HS-27A (cell line): ENCODE data around the gene RAB14.

Experiments used
- DNase-seq: peaks from one replicate; pipeline ENCODE4 v3.0.0-alpha.2; 2012; ENCODE audit warnings: low read depth, missing footprints

RAB14 gene

GRCh38 chr9:121201738-121202533 is at the start of gene RAB14:
Gene RAB14 (minus strand): TSS chr9:121201869. CDS start chr9:121193412, 8,457 bp downstream.
- peak; percentile 90 for DNase-seq

GRCh38 chr9:121249563-121249962 is 47.9 kb upstream of the RAB14 start:
- no peak for DNase-seq

- no peak for DNase-seq
Measured at GRCh38 chr9:121246821-121247561, 45.3 kb upstream of the RAB14 start.

GRCh38 chr9:121242959-121243346 is 41.3 kb upstream of the RAB14 start:
- DNase-seq = no peak

GRCh38 chr9:121242219-121242958 is 40.7 kb upstream of the RAB14 start:
- no peak for DNase-seq

- DNase-seq = no peak
Measured at GRCh38 chr9:121240472-121241135, 38.9 kb upstream of the RAB14 start.

- DNase-seq = no peak
Measured at GRCh38 chr9:121239851-121240250, 38.2 kb upstream of the RAB14 start.

GRCh38 chr9:121239071-121239470 is 37.4 kb upstream of the RAB14 start:
- no peak for DNase-seq

GRCh38 chr9:121237916-121238315 is 36.2 kb upstream of the RAB14 start:
- no peak for DNase-seq

GRCh38 chr9:121235512-121235911 is 33.8 kb upstream of the RAB14 start:
- DNase-seq = no peak

GRCh38 chr9:121234832-121235161 is 33.1 kb upstream of the RAB14 start:
- no peak for DNase-seq

GRCh38 chr9:121233906-121234831 is 32.5 kb upstream of the RAB14 start:
- DNase-seq = no peak

GRCh38 chr9:121232251-121232650 is 30.6 kb upstream of the RAB14 start:
- DNase-seq = no peak

GRCh38 chr9:121230256-121230655 is 28.6 kb upstream of the RAB14 start:
- no peak for DNase-seq

- DNase-seq = no peak
Measured at GRCh38 chr9:121227862-121228261, 26.2 kb upstream of the RAB14 start.

GRCh38 chr9:121226175-121226574 is 24.5 kb upstream of the RAB14 start:
- DNase-seq = no peak

GRCh38 chr9:121225240-121225639 is 23.6 kb upstream of the RAB14 start:
- DNase-seq = no peak

GRCh38 chr9:121222524-121223171 is 21.0 kb upstream of the RAB14 start:
- DNase-seq = no peak

- DNase-seq = no peak
Measured at GRCh38 chr9:121221664-121222055, 20.0 kb upstream of the RAB14 start.

- DNase-seq = no peak
Measured at GRCh38 chr9:121220996-121221663, 19.5 kb upstream of the RAB14 start.
